GM18511 (cell line): Measurements from ENCODE around the gene PPIP5K1.

Experiments
- ATAC-seq: cut with Tn5 transposase; IDR thresholded peaks from one replicate; pipeline ENCODE4 v1.9.1; 2021; ENCODE audit warnings: mild to moderate bottlenecking, moderate library complexity; ENCODE audit not compliant: unreplicated experiment

The PPIP5K1 gene

DNA sequence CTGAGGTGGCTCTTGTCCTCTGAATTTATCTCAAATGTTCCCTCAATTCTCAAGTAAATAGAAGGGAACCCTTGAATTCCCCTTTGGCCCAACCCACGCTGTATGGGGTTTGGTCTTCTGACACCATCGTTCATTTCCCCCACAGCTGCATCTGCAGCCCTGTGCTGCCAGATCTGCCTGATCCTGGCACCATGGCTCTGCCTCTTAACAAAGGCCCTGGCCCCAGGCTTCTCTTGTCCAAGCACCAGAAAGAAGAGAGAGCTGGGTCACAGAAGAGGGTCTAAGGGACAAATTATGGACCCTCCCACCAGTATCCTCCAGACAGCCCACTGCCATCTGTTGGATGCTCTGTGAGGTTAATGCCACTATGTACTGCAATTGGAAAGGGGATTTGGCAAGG lies 70.8 kb downstream of the PPIP5K1 start:
- no peak for ATAC-seq

DNA sequence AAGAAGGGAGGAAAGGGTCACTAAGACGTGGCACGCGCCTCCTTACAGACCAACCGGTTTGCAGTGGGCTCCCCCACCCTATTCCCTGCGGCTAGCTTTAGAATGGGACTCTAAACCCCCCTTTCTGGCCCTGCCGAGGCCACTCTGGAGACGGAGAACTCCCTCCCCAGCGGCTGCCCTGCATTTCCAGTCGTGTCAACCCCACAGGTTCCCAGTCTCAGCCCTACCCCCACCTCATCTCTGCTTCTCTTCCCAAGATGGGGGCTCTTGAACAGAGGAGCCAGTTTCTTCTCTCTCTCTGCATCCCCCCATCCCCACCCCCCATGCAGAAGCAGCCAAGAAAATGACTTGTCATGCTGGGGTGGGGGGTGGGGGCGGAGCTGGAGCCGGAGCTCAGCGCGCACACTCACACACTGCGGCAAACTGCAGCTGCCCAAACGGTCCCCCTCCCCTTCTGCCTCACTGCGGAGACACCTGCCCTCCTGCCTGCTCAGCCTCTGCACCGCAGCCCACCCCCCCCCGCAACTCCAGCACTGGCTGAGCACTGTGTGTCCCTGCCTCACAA lies 71.7 kb downstream of the PPIP5K1 start:
- ATAC-seq, result no peak

DNA sequence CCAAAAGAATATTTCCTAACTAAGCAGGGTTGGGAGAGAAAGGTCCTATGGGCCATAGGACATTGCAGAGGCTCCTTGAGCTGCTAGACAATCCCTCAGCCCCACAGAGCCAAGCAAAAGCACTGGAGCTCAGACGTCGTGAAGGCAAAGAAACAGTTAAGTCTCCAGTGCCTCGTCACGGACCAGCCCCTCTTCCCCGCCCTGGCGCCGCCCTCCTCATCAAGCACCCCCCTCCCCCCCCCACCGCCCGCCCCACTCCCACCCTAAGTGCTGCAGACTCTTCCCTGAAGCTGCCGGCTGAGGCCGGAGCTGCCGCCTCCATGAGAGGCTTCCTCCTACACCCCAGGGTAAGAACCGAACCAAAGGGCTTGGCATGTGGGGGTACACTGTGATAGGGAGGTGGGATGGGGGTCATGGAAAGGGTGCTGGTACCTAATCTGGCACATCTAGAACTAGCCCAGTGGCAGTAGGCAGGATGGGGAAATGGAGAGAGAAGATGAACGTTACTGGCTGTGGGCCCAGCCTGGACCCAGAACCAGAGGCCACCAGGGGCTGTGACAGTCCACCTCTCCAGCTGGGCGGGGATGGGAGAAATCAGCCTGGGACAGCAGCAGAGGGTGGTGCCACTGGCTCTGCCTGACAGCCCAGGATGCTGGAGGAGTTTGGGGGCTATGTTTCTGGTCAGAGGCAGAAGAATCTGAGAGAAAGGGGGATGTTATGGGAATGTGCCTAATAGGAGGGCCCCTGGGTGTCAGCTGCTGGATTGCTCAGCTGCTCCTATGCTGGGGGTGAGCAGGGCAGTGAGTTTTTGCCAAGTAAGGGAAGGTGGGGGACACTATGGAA lies 72.4 kb downstream of the PPIP5K1 start, which contains the start of gene MAP1A:
Gene MAP1A (plus strand): TSS at position 255 of the 843 bp plus-strand sequence. CDS start 3,866 bp downstream, outside the sequence.
- no peak for ATAC-seq

DNA sequence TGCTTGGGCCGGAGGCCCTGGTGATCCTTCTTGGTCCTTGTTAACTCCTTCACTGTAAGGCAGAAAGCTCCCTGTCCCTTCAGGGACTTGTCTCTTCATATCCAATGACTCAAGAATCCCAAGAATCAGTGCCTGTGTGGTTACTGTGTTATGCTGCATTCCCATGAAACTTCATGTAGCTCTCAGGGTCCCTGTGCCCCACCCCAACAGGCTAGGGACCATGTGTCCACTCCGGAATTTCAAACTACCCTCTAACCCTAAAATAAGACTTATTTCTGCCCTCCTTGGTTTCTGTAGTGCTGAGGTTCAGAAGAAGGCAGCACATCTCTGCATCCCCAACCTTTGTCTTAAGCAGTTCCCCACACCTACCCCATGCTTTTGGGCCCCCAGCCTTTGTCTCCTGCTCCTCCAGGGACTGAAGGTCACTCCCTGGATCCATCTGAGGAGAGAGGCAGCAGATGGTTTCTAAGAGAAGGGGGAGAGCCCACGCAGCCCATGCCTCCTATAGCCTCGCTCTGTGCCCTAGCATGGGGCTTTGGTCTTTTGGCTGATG lies 73.1 kb downstream of the PPIP5K1 start:
- ATAC-seq, result no peak

DNA sequence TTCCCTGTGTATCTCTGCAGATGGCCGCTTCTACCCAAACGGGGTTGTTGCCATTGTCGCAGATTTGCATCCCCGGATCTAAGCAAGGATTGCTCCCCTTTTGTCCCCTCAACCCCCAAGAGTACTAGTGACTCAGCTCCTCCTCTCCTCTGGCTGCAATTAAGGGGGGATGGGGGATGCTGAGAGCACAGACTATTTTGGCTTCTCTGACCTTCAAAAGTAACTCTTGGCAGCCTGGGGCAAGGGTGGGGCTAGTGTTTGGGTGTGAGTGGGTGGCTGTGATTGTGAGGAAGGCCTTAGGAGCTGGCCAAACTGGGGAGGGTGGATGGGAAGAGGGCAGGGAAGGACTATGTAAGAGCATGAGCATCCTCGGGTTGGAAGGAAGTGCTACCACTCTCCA lies 73.8 kb downstream of the PPIP5K1 start:
- ATAC-seq, result no peak

DNA sequence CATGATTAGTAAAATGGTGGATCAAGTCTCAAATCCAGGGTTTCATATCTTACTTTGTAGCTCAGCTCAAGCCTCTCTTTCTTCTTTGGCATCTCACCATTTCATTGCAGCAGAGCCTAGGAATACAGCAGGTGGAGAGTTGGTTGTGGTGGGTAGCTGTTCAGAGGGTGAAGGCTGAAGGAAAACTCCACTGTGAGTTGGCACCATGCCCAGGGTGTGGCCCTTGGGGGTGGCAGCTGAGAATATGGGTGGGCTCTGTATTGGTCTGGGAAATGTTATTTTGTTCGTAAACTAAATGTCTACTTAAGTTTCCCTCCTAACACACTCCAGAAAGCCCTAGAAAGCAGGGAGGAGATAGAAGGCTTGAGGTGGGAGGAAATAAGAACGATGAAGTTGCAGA lies 74.3 kb downstream of the PPIP5K1 start:
- ATAC-seq, result no peak

DNA sequence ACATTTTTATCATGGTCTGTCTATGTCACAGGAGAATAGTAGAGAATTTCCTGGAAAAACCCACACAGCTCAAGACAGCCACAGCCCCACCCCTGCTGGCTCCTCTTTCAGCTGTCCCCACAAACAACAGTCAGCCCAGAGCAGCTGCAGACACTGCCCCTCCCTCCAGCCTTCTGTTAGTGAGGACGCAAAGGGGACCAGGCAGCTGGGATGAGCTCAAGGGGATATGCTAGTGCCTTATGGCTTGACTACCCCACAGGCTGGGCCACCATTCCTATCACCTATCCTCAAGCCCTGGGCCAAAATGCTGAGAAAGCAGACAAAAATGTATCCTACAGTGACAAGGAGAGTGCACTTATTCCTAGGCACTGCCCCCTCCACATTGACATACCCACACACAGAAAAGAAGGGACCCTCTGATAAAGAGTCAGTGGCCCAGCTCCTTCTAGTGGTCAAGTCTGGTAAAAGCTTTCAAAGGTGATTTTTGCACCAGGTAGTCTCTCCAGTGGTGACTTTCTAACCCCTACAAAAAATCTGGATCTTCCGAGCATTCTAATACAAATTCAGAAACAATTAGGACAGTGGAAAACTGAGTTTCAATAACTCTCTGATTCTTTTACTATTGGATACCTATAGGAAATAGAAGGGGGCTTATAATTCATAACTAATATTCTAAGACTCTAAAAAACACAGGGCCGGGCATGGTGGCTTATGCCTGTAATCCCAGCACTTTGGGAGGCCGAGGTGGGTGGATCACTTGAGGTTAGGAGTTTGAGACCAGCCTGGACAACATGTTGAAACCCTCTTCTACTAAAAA lies 75.6 kb downstream of the PPIP5K1 start:
- no peak for ATAC-seq

DNA sequence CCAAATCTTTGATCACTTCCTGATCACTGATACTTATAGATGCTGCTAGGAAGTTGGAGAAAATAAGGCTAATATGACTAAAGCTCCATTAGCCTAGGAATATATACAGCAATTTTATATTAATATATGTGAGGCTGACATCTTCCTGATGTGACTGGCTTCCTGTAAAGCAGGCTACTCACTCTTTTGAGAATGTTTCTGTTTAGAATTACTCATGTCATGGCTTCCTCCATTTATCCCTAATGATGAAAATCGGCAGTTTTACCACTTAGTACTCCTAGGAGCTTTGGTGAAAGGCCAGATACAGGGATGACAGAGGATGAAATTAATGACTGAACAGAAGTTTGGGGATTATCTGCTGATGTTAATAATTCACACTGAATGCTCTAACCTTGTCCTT lies 76.5 kb downstream of the PPIP5K1 start:
- no peak for ATAC-seq

DNA sequence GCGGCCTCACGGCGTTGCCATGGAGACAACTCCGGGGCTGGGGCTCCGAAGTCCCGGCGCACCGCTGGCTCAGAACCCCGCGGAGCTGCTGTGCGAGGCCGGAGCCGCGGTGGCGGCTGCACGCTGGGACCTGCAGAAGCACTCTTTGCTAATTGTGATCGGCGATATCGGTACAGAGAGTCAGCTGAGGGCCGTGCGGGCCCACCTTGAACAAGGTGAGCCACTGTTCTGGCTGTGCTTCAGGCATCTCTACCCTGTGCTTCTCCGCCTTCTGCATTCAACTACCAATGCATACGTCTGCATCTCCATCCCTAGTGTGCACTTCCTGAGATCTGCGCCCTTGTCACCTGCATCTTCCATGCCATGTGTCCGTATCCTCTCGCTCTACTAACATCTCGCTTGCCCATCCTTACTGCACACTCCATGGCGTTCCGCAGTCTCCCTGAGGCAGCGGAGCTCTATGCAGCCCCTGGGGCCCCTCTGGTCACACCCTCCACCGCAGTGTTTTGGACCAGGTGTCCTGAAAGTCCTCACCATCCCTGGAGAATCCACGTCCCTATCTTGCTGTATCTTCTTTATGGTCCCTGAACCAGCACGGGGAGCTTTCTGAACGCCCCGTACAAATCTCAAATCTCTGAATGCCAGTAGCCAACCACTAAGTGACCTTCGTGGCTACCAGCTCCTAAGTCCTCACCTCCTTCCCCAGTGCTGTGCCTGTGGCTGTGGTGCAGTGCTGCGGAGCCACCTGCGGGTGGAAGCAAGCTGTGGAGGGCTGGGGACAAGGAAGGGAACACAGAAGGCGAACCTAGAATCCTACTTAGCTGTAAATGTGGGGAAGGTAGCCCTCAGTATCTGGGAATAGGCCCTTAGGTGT lies 78.8 kb downstream of the PPIP5K1 start:
- ATAC-seq, result no peak

DNA sequence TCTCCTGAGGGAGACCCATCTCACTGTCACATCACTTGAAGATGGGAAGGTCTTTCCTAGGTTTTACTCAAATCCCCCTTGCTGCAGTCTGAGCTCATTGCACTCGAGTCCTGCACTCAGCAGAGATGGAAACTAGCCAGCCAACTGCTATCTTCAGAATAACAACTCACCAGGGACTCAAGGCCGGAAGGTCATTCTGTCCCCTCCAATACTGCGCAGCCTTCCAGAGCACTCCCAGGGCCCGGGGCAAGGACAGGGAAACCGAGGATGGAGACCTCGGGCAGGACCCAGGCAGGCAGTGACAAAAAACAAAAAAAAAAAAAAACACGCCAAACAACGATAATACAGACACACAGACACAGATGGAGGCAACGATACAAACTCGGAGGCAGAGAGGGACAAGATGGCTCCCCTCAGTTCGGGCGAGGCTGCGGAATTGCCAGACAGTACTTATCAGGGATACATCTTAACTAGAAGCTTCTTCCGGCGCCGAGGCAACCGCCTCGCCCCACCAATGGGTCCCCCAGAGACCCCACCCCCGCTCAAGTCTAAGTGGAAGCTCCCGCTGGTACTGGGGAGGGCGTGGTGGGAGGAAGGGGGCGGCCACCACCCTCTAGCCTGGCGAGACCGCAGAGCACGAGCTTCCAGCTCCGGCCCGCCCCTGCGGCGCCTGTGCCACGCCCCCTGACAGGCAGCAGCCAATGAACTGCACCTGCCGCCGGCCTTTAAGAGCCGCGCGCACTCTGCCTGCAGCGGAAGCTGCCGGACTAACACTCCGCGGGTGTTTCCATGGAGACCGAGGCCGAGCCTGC lies 79.6 kb downstream of the PPIP5K1 start:
- ATAC-seq, result peak; percentile 98

DNA sequence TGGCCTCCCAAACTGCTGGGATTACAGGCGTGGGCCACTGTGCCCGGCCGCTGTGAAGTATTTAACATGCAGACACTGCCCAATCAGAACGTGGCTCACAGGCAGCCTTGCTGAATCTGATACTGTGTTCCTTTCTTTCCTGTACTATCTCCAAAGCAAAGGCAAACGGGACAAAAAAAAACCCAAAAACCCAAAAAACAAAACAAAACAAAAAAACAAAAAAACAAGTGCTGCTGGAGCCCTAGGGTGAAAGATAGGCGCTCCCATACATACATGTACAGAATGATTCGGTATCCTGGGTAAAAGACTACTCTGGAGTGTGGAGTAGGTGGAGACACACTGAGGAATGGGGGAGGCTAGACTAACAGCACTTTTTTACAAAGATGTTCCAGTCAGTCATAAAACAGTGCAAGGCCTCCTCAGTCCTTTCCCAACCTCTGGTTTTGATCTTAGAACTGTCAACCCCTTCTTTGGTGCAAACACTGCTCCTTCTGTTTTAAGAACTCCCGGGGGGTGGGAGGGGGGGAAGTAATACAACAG lies 80.3 kb downstream of the PPIP5K1 start:
- ATAC-seq, result no peak

DNA sequence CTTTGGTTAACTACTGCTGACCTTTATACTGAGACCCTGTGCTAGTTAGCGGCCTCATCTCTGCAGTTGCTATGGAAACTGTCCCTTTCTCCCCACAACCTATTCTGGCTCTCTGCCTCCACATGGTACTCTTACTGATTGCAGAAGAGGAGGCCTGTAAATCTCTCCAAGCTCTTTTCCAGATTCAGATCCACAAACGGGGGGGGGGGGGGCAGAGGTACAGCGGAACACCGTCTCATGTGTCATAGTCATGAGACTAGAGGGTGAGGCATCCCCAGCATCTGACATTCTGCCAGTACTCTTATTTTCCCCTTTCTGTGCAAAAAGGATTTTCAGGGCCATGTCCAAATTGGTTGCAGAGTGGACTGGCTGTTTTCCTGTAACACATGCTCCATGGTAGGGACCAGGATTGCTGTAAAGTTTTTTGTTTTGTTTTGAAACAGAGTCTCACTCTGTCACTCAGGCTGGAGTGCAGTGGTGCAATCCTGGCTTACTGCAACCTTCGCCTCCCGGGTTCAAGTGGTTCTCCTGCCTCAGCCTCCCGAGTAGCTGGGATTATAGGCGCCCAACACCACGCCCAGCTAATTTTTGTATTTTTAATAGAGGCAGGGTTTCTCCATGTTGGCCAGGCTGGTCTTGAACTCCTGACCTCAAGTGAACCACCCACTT lies 80.9 kb downstream of the PPIP5K1 start:
- no peak for ATAC-seq

DNA sequence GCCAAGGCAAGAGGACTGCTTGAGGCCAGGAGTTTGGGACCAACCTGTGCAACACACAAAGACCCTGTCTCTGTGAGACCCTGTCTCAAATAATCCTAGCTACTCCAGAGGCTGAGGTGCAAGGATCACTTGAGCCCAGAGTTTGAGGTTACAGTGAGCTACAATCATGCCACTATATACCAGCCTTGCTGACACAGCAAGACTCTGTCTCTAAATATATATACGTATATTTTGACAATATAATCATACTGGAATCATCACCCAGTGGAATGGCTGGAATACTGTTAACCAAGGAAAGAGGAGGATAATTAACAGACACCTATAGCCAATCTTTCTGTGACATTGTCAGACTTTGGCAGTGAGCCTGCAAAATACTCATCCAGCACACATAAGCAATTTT lies 81.6 kb downstream of the PPIP5K1 start:
- ATAC-seq, result no peak

DNA sequence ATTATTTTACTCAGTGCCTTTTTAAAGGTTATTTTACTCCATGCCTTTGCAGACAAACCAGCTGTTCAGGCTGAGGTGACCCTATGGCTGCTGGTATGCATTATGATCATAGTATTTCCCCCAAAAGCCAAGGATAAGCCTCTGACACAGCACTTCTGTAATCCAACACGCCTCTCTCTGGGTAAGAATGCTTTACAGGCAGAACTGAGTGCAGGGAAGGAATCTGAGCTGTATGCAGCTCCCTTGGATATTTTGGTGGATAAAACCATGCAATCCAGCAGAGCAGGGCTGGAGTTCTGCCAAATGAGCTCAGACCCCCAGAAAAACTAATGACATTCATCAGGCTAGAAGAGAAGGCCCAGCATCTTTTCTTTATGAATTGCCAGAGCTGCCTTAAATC lies 84.3 kb downstream of the PPIP5K1 start:
- no peak for ATAC-seq

DNA sequence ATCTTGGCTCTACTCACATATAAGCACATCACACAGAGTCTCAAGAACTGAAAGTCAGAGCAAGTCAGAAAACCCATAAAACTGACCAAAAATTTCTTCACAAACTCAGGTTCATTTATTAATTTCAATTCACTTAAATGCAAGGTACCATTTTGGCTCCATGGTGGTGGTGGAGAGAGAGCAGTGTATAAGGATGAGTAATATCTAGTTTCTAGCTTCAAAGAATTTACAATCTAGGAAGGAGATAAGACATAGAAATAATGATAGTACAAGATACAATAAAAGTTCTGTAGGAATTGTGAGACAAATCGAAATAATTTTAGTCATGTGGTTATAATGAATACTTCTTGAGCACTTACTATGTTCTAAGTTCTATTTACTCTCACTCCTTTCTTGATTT lies 90.4 kb downstream of the PPIP5K1 start:
- ATAC-seq, result no peak

DNA sequence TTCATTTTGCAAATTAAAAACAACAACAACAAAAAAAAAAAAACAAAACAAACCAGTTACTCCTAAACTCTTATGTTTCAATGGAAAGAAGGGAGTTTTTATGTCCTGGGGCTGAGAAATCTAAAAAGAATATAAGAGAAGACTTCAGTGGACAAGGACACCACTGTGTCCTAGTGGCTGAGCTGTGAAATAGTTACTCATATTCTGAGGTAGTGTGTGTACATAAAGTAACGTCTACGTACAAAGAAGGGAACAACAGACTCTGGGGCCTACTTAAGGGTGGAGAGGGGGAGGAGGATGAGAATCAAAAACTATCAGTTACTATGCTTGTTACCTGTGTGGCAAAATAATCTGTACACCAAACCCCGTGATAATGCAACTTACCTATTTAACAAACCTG lies 91.0 kb downstream of the PPIP5K1 start:
- no peak for ATAC-seq

DNA sequence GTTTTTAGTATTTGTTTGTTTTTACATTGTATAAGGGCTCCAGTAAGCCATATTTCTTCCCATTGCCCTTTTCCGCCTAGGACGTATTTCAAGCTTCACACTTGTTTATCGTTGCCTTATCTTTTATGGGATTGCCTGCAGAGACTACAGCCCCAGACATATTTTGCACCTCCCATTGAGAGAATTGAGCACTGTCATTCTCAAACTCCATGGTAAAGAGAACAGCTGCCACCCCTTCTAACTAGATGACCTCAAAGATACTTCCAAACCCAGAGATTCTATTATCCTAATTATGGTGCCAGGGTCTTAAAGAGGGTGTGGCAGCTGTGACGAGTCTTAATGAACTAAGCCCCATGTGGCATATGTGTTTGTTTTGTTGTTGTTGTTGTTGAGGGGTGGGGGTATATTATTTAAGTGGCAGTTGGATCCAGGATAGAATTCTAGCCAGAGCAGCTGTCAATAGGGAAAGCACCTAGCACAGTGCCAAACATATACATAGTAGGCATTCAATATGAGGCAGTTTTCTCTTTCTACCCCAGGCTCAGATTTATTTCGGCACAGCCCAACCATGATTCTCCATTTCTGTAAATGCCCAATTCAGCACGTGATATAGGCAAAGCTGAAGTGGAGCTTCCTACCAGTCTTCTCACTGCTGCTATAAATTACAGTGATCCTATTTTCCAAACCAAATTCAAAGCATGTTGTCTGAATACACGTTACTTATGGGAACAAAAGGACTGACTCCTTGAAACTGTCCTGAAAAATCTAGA lies 96.1 kb downstream of the PPIP5K1 start:
- ATAC-seq, result no peak
